ENCODE measurements around the gene CD82.
"Not testable (repeated sequence)": the region's sequence is repeated elsewhere in the genome, so short reads cannot be mapped to it uniquely, and the experiment has no call there.

CD82 gene

GRCh38 chr11:44535191-44535980 is 30.1 kb upstream of the CD82 start:
- no peak for DNase-seq (ENCODE audit: low read depth)

- no peak for DNase-seq (ENCODE audit: low read depth)
Observed at GRCh38 chr11:44536788-44537516, 28.5 kb upstream of the CD82 start.

GRCh38 chr11:44537679-44538078 is 27.8 kb upstream of the CD82 start:
- no peak for DNase-seq (ENCODE audit: low read depth)

GRCh38 chr11:44538375-44539054 is 26.9 kb upstream of the CD82 start:
- DNase-seq (ENCODE audit: low read depth), result peak; percentile 40

- no peak for DNase-seq (ENCODE audit: low read depth)
Observed at GRCh38 chr11:44539971-44540370, 25.5 kb upstream of the CD82 start.

GRCh38 chr11:44540667-44541066 is 24.8 kb upstream of the CD82 start:
- DNase-seq (ENCODE audit: low read depth), result no peak

GRCh38 chr11:44542372-44542771 is 23.1 kb upstream of the CD82 start:
- DNase-seq (ENCODE audit: low read depth), result no peak

GRCh38 chr11:44546984-44547383 is 18.5 kb upstream of the CD82 start:
- not testable (repeated sequence) for DNase-seq (ENCODE audit: low read depth)

- not testable (repeated sequence) for DNase-seq (ENCODE audit: low read depth)
Observed at GRCh38 chr11:44547534-44547933, 17.9 kb upstream of the CD82 start.

GRCh38 chr11:44548032-44548695 is 17.3 kb upstream of the CD82 start:
- DNase-seq (ENCODE audit: low read depth), result no peak

- DNase-seq (ENCODE audit: low read depth), result not testable (repeated sequence)
Observed at GRCh38 chr11:44548961-44549749, 16.3 kb upstream of the CD82 start.

- DNase-seq (ENCODE audit: low read depth), result no peak
Observed at GRCh38 chr11:44550123-44550522, 15.3 kb upstream of the CD82 start.

GRCh38 chr11:44551456-44552139 is 13.9 kb upstream of the CD82 start:
- DNase-seq (ENCODE audit: low read depth), result no peak

GRCh38 chr11:44555031-44555800 is 10.2 kb upstream of the CD82 start:
- no peak for DNase-seq (ENCODE audit: low read depth)

- no peak for DNase-seq (ENCODE audit: low read depth)
Observed at GRCh38 chr11:44556735-44557409, 8.6 kb upstream of the CD82 start.

GRCh38 chr11:44557464-44557863 is 8.0 kb upstream of the CD82 start:
- no peak for DNase-seq (ENCODE audit: low read depth)

GRCh38 chr11:44559207-44559939 is 6.1 kb upstream of the CD82 start:
- DNase-seq (ENCODE audit: low read depth), result no peak

- DNase-seq (ENCODE audit: low read depth), result not testable (repeated sequence)
Observed at GRCh38 chr11:44559940-44560300, 5.5 kb upstream of the CD82 start.

GRCh38 chr11:44561275-44561805 is 4.1 kb upstream of the CD82 start:
- DNase-seq (ENCODE audit: low read depth), result no peak
